Psoas muscle (tissue), 8 donors: ENCODE results near the gene SLC39A12. TPM values are rescaled to one million over a fixed set of nuclear protein-coding genes. Genes with fewer than 3 reads are reported as not detected.

Experiments
- ATAC-seq, 4 donors: fragments of 200-7000 bp; cut with Tn5 transposase; one replicate each; pipeline ENCODE4 v1.9.1; 2020; ENCODE audit warnings: moderate library complexity in 3 of 4, mild to moderate bottlenecking in 2 of 4
- DNase-seq, 2 donors: peaks; one replicate each; pipeline ENCODE4 v3.0.0-alpha.2; 2020
- H3K27ac ChIP-seq: fragments of 200-600 bp; one replicate; pipeline ENCODE4 v1.8.0; 2022
- H3K27me3 ChIP-seq, 3 donors: fragments of 200-600 bp in 1 of 3; one replicate each; pipeline versions ENCODE4 v1.6.1 to v1.8.0; 2013 to 2022; ENCODE audit warnings: low read length in 2 of 3, mild to moderate bottlenecking in 2 of 3, moderate library complexity in 1 of 3; ENCODE audit not compliant: insufficient read depth in 3 of 3
- H3K36me3 ChIP-seq, 2 donors: fragments of 200-600 bp in 1 of 2; one replicate each; pipeline versions ENCODE4 v1.6.1 to v1.8.0; 2013 to 2022; ENCODE audit warnings: low read depth in 1 of 2, mild to moderate bottlenecking in 1 of 2, moderate library complexity in 1 of 2; ENCODE audit not compliant: insufficient read depth in 1 of 2
- H3K4me1 ChIP-seq: fragments of 200-600 bp; one replicate; pipeline ENCODE4 v1.8.0; 2022
- H3K4me3 ChIP-seq: fragments of 200-600 bp; one replicate; pipeline ENCODE4 v1.8.0; 2022; ENCODE audit warnings: mild to moderate bottlenecking
- H3K9me3 ChIP-seq: fragments of 200-600 bp; one replicate; pipeline ENCODE4 v1.8.0; 2022
- WGBS, 3 donors: extraction: QIAGEN DNeasy Blood & Tissue Kit; methylation state at CpG; one replicate each; pipeline versions ENCODE4 v1.1.6 to v1.1.7; 2013; 5-methylcytosine and 5-hydroxymethylcytosine counted together
- intact Hi-C, 2 donors: fragments of 100-400 bp; cut with DNase I; formaldehyde crosslinking; loops; one replicate each; pipeline versions ENCODE4 v1.11.0 to v1.14.2; 2022
- polyA plus RNA-seq, 3 donors: library from polyadenylated mRNA; stranded (reverse); fragments of 200-250 nt; gene quantifications; one replicate each; pipeline ENCODE4 v1.2.3, GENCODE V29; 2013
- total RNA-seq, 4 donors: library from RNA; stranded (reverse); fragmentation: NEBNext Ultra II Directional in 2 of 4; extraction: Animal tissue kit (Norgen Biotek cat#: 25700) in 2 of 4; gene quantifications; one replicate each; pipeline versions ENCODE4 v1.2.1 to v1.2.4, GENCODE V29; 2021 to 2023
- TF ChIP-seq, protein P1 (sequence below): fragments of 200-600 bp; IDR thresholded peaks from one replicate; pipeline ENCODE4 v1.8.0; 2022; ENCODE audit warnings: antibody characterized with exemption
- donor health status: healthy with polysubstance abuse.
- donor health status: DM: no; HTN: no; CAD: no; lungs with moderate emphysema.
- donor health status: Bipolar disorder and iron deficiency.
- donor health status: healthy.
- donor health status: DM: yes; HTN: yes; CAD: no.
- donor health status: DM: no; HTN: no; CAD: no.
- donor health status: DM: no; HTN: no; CAD: no.
- donor health status: DM: yes; HTN: yes; CAD: no.

The SLC39A12 gene
- total and polyA plus RNA-seq, 7 donors: 0.01 TPM; not detected in 6

DNA sequence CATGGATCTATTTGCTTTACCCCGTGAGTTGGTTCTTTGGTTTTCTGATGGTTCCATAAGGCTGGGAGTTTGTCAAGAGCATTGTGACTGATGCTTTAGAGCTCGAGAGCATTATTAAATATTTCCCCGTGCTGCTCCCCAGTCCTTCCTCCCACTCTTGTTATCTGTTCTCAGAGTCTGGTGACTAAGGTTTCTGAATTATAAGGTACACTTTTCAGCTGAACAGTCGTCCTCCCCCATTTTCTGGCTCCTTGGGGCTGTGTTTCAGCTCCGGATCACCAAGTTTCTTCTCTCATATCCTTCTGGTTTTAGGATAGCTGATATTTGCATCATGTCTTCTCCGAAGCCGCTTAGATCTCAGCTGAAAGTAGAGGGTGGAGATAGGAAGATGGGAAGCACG is 130.7 kb downstream of the SLC39A12 start:
- H3K4me1 ChIP-seq: no peaks in the 10 kb centered on the region
- no peak overlapping the region for H3K27ac ChIP-seq
- TF ChIP-seq, protein P1, sequence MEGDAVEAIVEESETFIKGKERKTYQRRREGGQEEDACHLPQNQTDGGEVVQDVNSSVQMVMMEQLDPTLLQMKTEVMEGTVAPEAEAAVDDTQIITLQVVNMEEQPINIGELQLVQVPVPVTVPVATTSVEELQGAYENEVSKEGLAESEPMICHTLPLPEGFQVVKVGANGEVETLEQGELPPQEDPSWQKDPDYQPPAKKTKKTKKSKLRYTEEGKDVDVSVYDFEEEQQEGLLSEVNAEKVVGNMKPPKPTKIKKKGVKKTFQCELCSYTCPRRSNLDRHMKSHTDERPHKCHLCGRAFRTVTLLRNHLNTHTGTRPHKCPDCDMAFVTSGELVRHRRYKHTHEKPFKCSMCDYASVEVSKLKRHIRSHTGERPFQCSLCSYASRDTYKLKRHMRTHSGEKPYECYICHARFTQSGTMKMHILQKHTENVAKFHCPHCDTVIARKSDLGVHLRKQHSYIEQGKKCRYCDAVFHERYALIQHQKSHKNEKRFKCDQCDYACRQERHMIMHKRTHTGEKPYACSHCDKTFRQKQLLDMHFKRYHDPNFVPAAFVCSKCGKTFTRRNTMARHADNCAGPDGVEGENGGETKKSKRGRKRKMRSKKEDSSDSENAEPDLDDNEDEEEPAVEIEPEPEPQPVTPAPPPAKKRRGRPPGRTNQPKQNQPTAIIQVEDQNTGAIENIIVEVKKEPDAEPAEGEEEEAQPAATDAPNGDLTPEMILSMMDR: no peak
- H3K36me3 ChIP-seq: no peaks in the 10 kb centered on the region
- intact Hi-C loops: no loop called here
- 77 to 82% (median 79%) methylated on average over 8 of the region's 8 CpGs for WGBS, 3 donors
- ATAC-seq: no peak
- no peaks in the 10 kb centered on the region for H3K9me3 ChIP-seq
- peaks cover 0 to 4% (median 0%) of the 10 kb centered on the region in 3 donors for H3K27me3 ChIP-seq
- DNase-seq: no peak
- H3K4me3 ChIP-seq: no peak overlapping the region

DNA sequence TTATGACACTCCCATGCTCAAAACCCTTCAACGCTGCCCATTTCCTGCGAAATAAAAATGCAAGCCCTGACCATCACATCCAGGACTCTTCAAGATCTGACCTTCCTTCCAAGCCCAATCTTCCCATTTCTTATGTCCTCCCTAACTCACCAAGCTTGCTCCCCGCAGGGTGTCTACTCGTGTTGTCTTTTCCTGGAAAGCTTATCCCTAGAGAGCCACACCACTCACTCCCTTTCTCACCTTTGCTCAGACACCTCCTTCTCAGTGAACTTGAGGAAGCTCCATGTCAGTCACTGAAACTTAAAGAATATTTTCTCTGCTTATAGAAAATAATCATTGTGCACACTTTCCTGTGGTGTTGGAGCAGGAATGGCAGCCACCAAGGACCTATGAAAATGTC is 134.1 kb downstream of the SLC39A12 start:
- WGBS, 3 donors: 74 to 84% (median 79%) methylated on average over 4 of the region's 4 CpGs
- Histone ChIP-seq H3K4me1 (no peaks in the 10 kb centered on the region), H3K27ac (no peak overlapping the region)

GRCh38 chr10:18086746-18087145 is 135.0 kb downstream of the SLC39A12 start:
- TF ChIP-seq, protein P1: no peak
- Histone ChIP-seq H3K27me3 (peaks cover 0 to 4% (median 0%) of the 10 kb centered on the region in 3 donors), H3K4me3 (no peak overlapping the region), H3K4me1 (no peaks in the 10 kb centered on the region), H3K36me3 (no peaks in the 10 kb centered on the region), H3K27ac (no peak overlapping the region), H3K9me3 (no peaks in the 10 kb centered on the region)
- intact Hi-C loops: no loop called here
- no peak for ATAC-seq
- no peak for DNase-seq

More for the DNA sequence above, 134.1 kb downstream of the SLC39A12 start:
- DNase-seq (no peak), ATAC-seq (no peak)
- Histone ChIP-seq H3K4me3 (no peak overlapping the region), H3K27me3 (peaks cover 0 to 4% (median 0%) of the 10 kb centered on the region in 3 donors), H3K36me3 (no peaks in the 10 kb centered on the region), H3K9me3 (no peaks in the 10 kb centered on the region)
- intact Hi-C loops: no loop called here
- TF ChIP-seq, protein P1: no peak

GRCh38 chr10:18087355-18087754 is 135.6 kb downstream of the SLC39A12 start:
- TF ChIP-seq, protein P1: no peak
- H3K9me3 ChIP-seq: no peaks in the 10 kb centered on the region
- H3K36me3 ChIP-seq: no peaks in the 10 kb centered on the region
- no peak overlapping the region for H3K27ac ChIP-seq
- ATAC-seq (no peak), DNase-seq (no peak)
- H3K4me1 ChIP-seq: no peaks in the 10 kb centered on the region
- no peak overlapping the region for H3K4me3 ChIP-seq
- peaks cover 0 to 4% (median 0%) of the 10 kb centered on the region in 3 donors for H3K27me3 ChIP-seq
- 65 to 74% (median 72%) methylated on average over 5 of the region's 5 CpGs for WGBS, 3 donors
- intact Hi-C loops: no loop called here

Other genes starting within 250 kb of the SLC39A12 start
- gene TMEM236, start 199.7 kb upstream of the SLC39A12 start, total RNA-seq: 1 to 10 TPM in 1 of 4 donors, under 1 TPM in 3; 0.20 to 1.0 (median 0.59) TPM
- under 1 TPM; 0.15 to 0.93 (median 0.42) TPM for gene TMEM236, start 199.7 kb upstream of the SLC39A12 start, polyA plus RNA-seq
- 10 to 100 TPM in 3 of 4 donors, 1 to 10 TPM in 1; 9.3 to 16.4 (median 13.3) TPM for gene MRC1, start 142.6 kb upstream of the SLC39A12 start, total RNA-seq
- 1 to 10 TPM; 1.6 to 3.1 (median 2.0) TPM for gene MRC1, start 142.6 kb upstream of the SLC39A12 start, polyA plus RNA-seq
- under 1 TPM; 0.27 to 0.71 (median 0.46) TPM for gene CACNB2, start 188.5 kb downstream of the SLC39A12 start, total RNA-seq
- gene CACNB2, start 188.5 kb downstream of the SLC39A12 start, polyA plus RNA-seq: under 1 TPM; 0.20 to 0.48 (median 0.22) TPM